M059J (cell line): ENCODE results near the gene TBC1D22A. TPM values are rescaled to one million over a fixed set of nuclear protein-coding genes. Genes with fewer than 3 reads are reported as not detected.
"Not testable (repeated sequence)": the region's sequence is repeated elsewhere in the genome, so short reads cannot be mapped to it uniquely, and the experiment has no call there.

ENCODE experiments used
- DNase-seq: peaks from one replicate; pipeline ENCODE4 v3.0.0-alpha.2; 2012; ENCODE audit warnings: low read depth
- total RNA-seq: library from RNA; depleted of rRNA; stranded (reverse); fragments of >200 nt; shearing (Covaris generic); gene quantifications from 2 replicates; pipeline ENCODE4 v1.2.3, GENCODE V29; 2014

TBC1D22A gene
- total RNA-seq, 1 experiment from 2014 or later = 7.3 TPM

DNA sequence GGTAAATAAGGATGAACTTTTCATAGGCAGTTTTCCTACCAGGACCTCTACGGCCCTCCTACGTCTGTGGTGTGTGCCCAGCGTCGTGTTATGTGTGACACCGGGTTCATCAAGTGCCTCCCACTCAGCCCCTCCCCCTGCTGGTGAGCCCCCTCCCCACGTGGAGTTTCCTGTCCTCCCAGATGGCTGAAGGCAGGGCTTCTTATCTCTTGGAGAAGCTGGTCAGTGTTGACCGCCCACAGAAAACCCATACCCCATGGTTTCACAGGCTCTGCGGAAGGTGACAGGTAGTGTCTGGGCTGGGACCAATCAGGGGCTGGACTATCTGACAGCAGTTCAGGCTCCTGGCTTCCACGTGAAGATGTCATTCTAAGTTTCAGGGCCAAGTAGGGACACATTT, 393.5 kb downstream of the TBC1D22A start:
- DNase-seq = no peak

DNA sequence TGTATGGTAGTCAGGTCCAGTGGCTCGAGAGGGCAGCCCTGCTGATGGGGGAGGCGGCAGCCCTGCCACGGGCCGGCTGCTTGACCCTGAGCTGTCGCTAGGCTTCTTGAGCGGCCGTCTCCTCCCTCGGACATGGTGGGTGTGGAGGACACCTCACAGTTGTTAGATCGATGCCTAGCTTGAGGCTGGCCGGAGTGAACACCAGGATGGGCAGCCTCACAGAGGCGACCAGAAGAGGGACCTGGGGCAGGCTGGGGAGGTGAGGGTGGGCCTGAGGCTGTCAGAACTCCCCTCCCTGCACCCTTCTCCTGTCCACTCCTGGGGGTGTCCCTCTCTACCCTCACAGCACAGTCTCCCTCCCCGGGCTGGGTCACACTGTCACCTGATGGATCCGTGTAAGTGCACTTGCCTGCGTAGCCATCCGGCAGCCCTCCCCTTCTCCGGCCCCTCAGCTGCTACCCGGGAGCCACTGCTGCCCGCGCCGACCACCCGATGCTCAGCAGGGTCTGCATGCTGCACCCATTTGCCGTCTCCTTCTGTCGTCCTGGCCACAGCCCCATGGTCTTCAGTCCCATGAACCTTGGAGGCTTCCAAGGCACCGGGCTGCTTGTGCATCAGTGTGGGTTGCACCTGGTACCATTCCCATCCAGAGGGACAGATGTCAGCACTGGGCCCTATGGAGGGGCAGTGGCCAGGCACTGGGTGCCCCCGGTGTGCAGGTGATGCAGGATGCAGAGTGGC, 394.1 kb downstream of the TBC1D22A start:
- no peak for DNase-seq

DNA sequence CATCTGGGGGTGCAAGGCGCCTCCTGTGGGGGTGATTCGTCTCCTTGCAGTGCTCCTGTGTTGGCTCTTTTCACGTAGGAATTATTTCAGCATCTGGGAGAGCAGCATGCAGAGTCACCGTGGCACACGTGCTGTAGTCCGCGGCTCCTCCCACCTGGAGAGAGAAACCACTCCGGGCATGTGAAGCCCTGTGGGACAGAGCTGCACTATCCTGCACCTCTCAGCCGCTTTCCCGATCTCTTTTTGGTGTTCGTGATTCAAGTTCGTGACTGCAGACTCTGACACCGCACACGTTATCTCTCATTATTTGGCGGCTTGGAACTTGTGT, 394.6 kb downstream of the TBC1D22A start:
- DNase-seq = no peak

DNA sequence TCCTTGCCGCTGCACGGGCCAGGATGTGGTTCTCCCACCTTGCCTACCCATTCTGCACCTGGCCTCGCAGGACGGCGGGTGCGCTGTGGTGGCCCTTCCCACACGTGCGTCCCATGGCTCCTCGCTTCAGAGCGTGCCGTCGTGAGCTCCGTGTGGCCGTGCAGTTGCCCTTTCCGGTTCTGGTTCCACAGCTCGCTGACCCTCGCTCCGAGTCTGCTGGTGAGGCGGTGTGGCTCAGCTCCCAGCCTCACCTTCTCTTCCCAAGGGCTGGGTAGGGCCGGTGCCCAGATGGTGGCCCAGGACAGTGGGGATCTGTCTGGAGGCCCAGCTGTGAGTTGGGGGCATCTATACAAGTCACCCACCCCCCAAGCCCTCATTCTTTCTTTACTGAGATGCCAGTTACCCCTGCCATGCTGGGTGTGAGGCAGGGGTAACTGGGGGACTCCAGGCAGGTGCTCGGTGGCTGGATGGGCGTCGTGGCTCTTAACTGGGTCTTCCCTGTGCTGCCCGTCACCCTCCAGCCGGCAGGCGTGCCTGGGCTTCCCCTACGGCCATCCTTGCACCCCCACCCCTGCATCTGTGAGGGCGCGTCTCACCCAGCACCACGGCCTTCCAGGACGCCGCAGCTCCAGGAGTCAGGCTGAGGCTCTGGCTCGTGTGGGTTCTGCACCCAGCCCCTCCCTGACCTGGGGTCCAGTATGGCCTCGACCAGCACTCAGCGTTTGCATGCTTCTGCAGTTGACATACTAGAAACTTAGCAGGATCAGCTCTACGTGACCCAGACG, 395.2 kb downstream of the TBC1D22A start:
- no peak for DNase-seq

DNA sequence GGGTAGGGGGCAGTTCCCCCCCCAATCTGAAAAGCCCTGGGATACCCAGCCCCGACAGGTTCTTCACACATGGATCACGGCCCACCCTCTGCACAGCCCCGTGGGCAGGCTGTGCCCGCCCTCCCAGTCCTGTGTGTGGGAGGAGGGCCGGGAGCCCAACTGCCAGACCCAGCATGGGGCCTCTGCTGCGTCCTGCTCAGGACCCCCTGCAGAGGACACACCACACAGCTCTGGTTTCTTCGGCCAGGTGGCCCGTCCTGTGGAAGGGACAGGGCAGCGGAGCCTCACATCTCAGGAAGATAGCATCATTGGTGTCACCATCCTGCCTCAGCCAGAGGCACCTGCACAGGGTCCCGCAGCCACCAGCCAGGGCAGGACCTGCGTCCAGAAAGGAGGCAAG, 396.0 kb downstream of the TBC1D22A start:
- no peak for DNase-seq

DNA sequence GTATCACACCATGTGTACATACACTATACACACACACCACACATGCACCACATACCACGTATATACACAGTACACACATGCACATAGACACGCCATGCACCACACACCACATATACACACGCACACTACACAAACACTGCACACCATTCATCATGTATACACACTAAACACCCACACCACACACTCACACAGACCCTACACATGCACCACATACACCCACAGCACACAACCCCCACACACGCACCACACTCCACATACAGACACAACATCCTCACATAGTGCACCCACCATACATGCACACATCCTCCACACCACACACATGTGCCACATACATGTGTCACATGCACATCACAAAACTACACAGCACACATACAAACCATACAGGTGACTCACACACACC, 397.1 kb downstream of the TBC1D22A start:
- no peak for DNase-seq

DNA sequence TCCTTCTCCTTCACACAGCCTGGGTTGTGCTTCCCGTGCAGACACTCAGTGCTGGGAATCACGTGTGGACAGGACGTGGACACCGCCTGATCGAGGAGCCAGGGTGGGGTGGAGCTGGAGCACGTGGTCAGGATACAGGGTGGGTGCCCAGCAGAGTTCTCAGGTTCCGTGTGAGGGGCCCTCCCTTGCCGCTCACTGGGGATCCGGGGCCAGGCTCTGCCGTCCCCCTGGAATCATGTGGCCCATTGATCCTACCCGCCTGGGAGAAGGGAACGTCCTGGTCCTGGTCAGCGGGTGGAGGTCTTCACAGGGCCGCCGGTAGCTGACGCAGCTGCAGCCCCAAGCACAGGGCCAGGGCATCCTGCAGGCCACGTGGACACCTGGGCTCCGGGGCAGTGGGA, 397.7 kb downstream of the TBC1D22A start:
- no peak for DNase-seq

DNA sequence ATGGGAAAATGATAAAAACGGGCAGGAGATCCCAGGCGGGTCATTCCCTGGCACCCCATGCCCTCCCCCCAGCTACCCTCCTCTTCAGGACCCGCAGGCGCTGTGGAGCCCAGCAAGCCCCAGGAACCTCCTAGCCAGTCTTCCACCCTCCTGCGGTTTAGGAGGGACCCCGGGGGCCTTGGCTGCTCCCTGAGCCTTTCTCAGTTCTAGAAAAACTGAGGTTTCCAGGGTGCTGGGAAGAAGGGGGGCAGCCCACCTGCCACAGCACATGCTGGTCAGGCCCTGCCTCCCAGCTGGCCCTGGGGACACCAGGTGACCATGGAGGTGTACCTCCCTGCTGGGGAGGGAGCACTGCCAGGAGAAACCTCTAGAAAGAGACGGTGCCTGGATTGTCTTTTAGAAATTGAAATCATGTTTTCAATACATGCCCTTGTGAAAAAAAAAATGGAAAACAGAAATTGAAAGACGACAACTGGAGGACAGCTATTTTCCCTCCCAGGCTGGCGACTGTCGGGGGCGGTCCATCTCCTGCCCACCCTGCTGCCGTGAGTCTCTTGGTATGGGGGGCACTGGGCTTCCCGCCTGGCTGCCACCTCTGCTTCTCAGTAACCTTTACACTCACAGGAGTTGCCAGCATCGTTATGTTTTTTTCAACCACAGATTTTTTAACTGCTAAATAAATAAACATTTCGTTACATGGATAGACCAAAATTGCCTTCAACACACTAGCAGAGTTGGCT, 398.5 kb downstream of the TBC1D22A start:
- no peak for DNase-seq

DNA sequence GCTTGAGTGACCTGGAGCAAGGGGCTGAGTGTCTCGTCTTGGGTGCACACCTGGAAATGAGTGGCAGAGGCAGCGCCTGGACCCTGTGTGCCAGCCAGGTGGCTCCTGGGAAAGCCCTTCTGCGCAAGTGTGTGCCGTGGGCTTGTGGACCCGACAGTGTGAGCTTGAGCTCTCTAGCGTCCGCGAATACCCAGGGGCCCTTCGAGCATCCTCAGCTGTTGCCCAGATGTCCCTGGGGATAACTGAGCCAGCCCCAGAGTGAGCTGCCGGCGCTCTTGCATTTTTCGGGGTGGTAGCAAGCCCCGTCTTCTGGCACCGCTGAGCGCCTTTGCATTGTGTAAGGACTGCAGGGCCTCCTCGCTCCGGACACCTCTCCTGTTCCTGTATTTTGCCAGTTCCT, 399.2 kb downstream of the TBC1D22A start:
- no peak for DNase-seq

DNA sequence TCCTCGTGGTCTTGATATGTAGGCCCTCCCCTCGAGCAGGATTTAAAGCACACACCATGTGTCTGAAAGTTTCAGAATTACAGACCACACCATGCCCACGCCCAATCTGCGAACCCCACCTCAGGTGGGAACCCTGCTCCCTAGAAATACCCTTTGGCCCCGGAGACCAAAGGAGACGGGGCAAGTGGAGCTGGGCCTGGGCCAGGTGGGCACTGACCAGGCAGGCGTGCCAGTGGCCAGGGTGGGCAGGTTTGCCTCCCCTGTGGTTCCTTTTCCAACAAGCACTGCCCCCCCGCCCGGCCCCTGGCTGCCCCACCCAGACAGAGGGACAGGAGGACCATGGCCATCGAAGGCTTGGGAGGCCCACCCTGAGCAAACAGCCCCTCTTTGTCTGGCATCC, 400.4 kb downstream of the TBC1D22A start:
- DNase-seq = no peak

DNA sequence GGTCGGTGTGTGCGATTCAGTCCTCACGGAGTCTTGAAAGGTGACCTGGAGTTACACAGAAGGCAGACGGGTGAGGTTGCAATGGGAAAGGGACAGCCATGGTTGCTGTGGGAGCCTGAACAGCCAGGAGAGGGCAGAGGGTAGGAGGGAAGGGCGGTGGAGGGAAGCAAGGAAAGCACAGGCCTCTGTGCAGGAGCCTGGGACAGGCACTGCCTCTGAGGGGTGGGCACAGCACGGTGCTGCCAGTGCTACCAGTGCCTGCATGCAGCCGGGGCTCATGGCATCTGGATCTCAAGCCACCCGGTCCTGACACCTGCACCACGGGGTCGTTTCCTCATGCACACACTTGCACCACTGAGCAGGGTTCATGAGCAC, 401.0 kb downstream of the TBC1D22A start:
- no peak for DNase-seq

DNA sequence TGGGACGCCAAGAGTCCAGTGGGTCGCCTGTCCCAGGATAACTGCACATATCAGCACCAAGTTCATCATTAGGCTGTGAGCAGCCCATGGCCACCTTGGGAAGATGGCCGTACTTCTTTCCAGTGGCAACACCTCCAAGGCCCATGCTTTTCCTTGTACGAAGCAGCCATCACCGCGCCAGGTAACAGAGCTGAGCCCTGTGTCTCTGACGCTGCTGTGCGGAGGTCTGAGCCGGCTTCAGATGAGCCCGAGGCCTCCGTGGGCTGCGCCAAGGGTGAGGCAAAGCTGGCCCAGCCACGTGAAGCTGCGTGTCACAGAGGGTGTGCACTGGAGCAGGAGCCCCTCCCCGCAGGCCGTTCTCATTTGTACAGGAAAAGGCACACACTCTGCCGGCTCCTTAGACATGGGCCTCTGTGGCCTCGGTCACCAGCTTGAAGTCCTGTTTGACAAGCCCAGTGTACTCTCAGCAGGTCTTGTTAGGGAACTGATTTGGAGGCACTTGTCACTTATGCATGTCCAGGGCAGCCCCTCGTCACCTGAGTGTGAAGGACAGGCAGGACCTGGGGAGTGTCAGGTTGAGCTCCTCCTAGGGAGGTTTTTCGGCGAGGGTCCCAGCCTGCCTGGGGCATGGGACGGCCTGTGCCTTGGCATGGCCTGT, 401.5 kb downstream of the TBC1D22A start:
- no peak for DNase-seq

DNA sequence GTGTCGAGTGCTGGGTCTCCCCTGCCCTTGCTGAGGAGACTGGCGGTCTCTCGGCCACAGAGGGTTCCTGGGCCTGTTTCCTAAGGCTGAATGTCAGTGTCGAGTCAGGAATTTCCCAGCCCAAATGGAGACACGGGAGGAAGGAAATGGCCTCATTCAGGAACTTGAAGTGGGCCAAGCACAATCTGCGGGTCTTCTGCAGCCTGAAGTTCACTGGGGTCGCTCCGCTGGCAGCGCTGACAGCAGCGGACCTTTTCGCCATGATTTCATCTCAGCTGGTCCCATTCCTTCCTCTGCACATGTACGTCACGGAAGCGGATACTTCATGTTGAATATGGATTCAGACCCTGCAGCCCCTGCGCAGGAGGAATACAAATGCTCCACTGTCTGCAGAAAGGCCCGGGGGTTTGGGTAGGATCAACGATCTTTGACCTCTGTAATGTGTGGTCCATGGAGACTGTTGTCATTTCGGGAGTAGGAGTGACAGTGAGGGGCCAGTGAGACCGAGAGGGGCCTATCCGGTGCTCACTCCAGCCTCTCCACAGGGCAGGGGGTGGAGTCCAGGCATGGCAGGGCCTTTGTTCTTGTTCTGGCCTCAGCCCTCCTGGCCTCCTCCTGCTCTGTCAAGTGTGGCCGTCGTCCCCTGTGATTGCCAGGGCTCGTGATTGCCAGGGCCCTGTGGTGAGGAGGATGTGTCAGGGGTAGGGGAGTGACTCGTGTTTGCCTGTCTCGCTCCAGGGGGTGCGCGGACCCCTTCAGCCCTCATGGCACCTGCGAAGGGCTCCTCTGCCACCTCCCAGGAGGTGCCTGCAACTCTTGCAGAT, 402.3 kb downstream of the TBC1D22A start:
- no peak for DNase-seq

DNA sequence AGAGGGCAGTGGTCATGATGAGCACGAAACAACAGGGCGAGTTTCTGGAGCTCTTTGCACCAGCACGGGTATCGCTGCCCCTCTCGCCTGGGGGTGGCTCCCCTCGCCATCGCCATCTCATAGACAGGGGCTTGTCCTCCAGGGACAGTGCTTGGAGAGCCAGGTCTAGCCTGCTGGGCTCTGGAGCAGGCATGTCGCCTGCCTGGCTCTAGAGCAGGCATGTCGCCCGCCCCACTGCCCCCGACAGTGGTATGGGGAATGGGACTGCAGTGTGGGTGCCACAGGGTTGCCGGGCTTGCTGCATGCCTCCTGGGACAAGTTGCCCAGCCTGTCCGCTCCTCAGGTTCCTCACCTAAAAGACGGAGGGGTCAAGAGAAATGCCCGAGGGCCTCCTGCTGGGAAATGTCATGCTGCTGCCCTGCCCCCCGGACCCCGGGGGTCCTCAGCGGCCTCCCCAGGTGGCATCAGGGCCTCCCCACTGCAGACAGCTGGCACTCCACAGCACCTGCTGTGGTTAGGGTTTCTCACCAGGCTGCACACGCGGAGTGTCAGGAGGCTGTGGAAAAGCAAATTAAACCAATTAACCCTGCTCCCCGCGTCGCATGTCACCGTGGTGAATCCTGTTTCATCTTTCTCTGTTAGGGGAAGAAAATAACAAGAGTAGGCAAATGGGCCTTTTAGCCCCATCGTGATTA, 403.0 kb downstream of the TBC1D22A start:
- DNase-seq = no peak

DNA sequence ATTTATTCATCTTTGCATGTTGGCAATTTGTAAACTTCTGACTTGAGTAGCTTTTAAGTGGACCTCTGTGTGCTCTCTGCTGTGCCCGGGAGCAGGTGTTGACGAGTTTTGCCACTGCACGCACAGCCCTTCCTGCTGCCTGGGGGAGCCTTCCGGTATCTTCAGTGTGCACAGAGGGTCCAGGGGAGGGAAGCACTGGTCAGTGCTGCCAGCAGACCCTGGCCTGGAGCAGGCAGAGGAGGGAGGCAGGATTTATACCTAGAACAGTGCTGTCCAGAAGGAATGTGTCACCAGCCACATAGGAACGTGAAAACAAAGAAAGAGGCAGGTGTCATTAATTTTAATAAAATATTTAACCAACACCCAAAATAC, 403.6 kb downstream of the TBC1D22A start:
- no peak for DNase-seq

DNA sequence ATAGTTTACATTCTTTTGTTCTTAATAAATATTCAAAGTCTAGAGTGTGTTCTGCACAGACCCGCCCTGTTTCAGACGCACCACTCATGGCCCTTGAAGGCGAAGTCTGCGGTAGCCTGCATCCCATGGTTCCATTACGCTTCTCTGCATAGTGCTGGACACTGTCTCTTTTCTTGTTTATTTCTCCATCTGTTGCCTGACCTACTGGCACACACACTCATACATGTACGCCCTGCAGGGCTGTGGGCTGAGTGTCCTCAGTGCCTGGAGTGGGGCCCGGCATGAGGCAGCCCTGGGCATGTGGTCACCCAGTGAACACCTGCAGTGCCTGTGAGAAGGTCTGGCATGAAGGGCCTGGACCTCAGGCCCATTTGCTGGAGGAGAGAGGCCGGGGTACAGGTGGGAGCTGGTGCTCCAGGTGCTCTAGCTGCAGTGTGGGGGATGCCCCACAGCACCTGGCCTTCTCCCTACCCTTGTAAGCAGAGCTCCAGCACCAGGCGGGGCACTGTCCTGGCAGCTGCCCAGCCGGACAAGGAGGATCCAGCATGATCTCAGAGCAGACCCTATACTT, 404.1 kb downstream of the TBC1D22A start:
- DNase-seq = no peak

DNA sequence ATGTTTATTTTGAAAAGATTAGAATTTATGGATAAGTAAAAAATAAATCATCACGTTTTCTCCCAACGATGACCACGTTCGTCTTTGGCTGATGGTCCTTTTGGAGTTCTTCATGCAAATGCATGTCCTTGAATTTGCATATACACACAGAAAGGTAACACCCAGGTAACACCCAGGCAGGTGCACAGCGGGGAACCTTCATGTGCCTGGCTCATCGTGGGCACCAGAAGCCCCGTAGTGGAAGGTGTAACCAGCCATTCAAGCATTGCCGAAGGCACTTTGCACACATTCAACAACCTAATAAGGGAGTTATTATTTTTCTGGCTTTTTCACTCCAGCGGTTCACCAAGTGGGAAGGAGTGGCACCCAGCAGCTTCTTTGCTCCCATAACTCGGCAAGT, 404.6 kb downstream of the TBC1D22A start:
- DNase-seq = no peak

DNA sequence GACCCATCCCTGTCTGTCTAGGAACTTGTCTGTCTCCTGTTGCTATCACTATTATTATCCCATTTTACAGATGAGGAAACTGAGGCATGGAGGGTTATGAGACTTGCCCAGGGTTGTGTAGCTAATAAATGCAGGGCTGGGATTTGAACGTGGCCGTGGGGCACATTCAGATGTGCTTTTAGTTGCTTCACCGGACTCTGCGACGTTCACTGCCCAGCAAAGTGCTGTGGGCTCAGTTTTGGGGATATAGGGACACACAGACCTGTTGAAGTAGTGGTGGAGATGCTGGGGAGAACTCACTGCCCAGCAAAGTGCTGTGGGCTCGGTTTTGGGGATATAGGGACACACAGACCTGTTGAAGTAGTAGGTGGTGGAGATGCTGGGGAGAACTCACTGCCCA, 405.5 kb downstream of the TBC1D22A start:
- DNase-seq = not testable (repeated sequence)

DNA sequence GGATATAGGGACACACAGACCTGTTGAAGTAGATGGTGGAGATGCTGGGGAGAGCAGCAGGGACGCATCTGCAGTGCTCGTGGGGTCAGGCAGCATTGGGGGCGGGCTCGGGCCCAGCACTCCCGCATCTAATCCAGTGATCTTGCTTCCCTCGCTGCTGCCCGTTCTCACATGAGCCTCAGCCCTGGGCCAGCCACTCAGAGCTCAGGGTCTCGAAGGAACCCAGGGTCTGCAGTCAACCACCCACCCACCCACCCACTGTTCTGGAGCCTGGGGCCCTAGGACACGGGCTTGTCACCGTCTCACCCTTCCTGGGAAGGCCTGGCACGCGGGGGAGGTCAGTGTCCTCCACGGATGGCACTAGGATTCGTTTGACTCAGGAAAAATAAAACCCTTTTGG, 406.0 kb downstream of the TBC1D22A start:
- DNase-seq = no peak
